HepG2 (cell line): ENCODE results near the gene LENEP. TPM values are rescaled to one million over a fixed set of nuclear protein-coding genes. Genes with fewer than 3 reads are reported as not detected.

ENCODE experiments used
- BCLAF1 ChIP-seq: fragments of 450-650 bp; IDR thresholded peaks from 2 replicates; pipeline ENCODE4 v1.6.1; 2017; ENCODE audit warnings: mild to moderate bottlenecking
- FLYWCH1 ChIP-seq: sonication (generic); formaldehyde crosslinking; IDR thresholded peaks from 2 replicates; pipeline ENCODE4 v1.8.1; 2023; ENCODE audit warnings: mild to moderate bottlenecking, missing genetic modification reagents
- FOXA3 ChIP-seq: IDR thresholded peaks from 2 replicates; pipeline ENCODE4 v1.6.1; 2016; ENCODE audit warnings: missing genetic modification reagents, missing compliant biosample characterization
- GMEB2 ChIP-seq: IDR thresholded peaks from 2 replicates; pipeline ENCODE4 v1.6.1; 2016; ENCODE audit warnings: missing biosample characterization, missing genetic modification reagents, low read depth
- HNF1A ChIP-seq, 2 experiments: sonication (generic) in 1 of 2; formaldehyde crosslinking in 1 of 2; IDR thresholded peaks; 2 replicates each; pipeline versions ENCODE4 v1.4.0 to v1.6.1; 2016 to 2020; ENCODE audit warnings: borderline replicate concordance in 1 of 2, low read depth in 1 of 2, mild to moderate bottlenecking in 1 of 2, missing genetic modification reagents in 1 of 2
- IRF1 ChIP-seq: sonication (generic); formaldehyde crosslinking; IDR thresholded peaks from 2 replicates; pipeline ENCODE4 v1.4.0; 2020; ENCODE audit warnings: low read depth, mild to moderate bottlenecking, missing genetic modification reagents
- PPARG ChIP-seq: conservative IDR thresholded peaks from 2 replicates; pipeline ENCODE4 v1.6.1; 2016; ENCODE audit warnings: missing biosample characterization, missing genetic modification reagents
- SIX1 ChIP-seq: sonication (generic); formaldehyde crosslinking; IDR thresholded peaks from 2 replicates; pipeline ENCODE4 v1.4.0; 2020; ENCODE audit warnings: missing genetic modification reagents, borderline replicate concordance
- SUZ12 ChIP-seq: fragments of 150-350 bp; IDR thresholded peaks from 2 replicates; pipeline ENCODE4 v1.6.1; 2014; ENCODE audit warnings: low read depth, low read length
- THRA ChIP-seq: sonication (generic); formaldehyde crosslinking; IDR thresholded peaks from 2 replicates; pipeline ENCODE4 v1.4.0; 2020; ENCODE audit warnings: missing genetic modification reagents, borderline replicate concordance
- ZBTB46 ChIP-seq: sonication (generic); formaldehyde crosslinking; IDR thresholded peaks from 2 replicates; pipeline ENCODE4 v1.4.0; 2020; ENCODE audit warnings: mild to moderate bottlenecking, missing genetic modification reagents, borderline replicate concordance
- ZNF543 ChIP-seq: sonication (generic); formaldehyde crosslinking; IDR thresholded peaks from 2 replicates; pipeline ENCODE4 v1.4.0; 2020; ENCODE audit warnings: mild to moderate bottlenecking, missing genetic modification reagents
- ZNF678 ChIP-seq: sonication (generic); formaldehyde crosslinking; IDR thresholded peaks from 2 replicates; pipeline ENCODE4 v1.4.0; 2020; ENCODE audit warnings: mild to moderate bottlenecking, missing genetic modification reagents
- ZNF747 ChIP-seq: sonication (generic); formaldehyde crosslinking; IDR thresholded peaks from 2 replicates; pipeline ENCODE4 v1.8.1; 2023; ENCODE audit warnings: missing genetic modification reagents, mild to moderate bottlenecking, borderline replicate concordance
- polyA plus RNA-seq, 8 experiments: library from polyadenylated mRNA; depleted of rRNA in 3 of 8; stranded (reverse) in 7 of 8; unstranded in 1 of 8; fragments of >200 nt; fragmentation: Illumina TruSeq in 4 of 8; extraction: Trizol in 4 of 8; gene quantifications; 2 replicates each; pipeline versions ENCODE4 v1.2.1 to v1.2.3, GENCODE V29; 2011 to 2016; ENCODE audit warnings: low read depth in 4 of 8, missing spikeins in 1 of 8, mixed read lengths in 1 of 8; ENCODE audit not compliant: insufficient read depth in 1 of 8
- total RNA-seq, 5 experiments: library from RNA; depleted of rRNA; stranded (reverse); fragments of >200 nt; fragmentation: Illumina TruSeq; extraction: Trizol; gene quantifications; 2 replicates each; pipeline ENCODE4 v1.2.3, GENCODE V29; 2016; ENCODE audit warnings: low read depth in 1 of 5

LENEP gene
- total and polyA plus RNA-seq, 2 of the 13 experiments (the other 11 are each of a cell fraction or from before 2014, with no cell fraction given), result 0.29 TPM; not detected in 1

GRCh38 chr1:155017041-155017945, 23.9 kb downstream of the LENEP start (continued):
- TF ChIP-seq HNF1A (IDR thresholded peaks at IDR 0.05; ENCODE audit: low read depth) (no peak), HNF1A (CRISPR knock-in tag; IDR thresholded peaks at IDR 0.05; ENCODE audit: borderline replicate concordance) (peak; percentile 79), THRA (CRISPR knock-in tag) (peak; percentile 82; the same call in 1 of the 2 replicates), SIX1 (CRISPR knock-in tag) (no peak), BCLAF1 (no peak), PPARG (CRISPR knock-in tag) (peak; percentile 66), FOXA3 (no peak; the same call in 1 of the 2 replicates), GMEB2 (CRISPR knock-in tag) (no peak), IRF1 (no peak), ZNF543 (0 out of 2 replicates have a peak, but pooled peaks have one; percentile 30), ZBTB46 (CRISPR knock-in tag) (no peak), ZNF678 (no peak), ZNF747 (CRISPR knock-in tag) (no peak; the same call in 1 of the 2 replicates), FLYWCH1 (CRISPR knock-in tag) (no peak), SUZ12 (no peak)
